ENCODE data around the gene HOXA11.

- TF ChIP-seq POLR2A (IDR thresholded peaks at IDR 0.05), result no peak
- no peak for TF ChIP-seq CTCF (IDR thresholded peaks at IDR 0.05)
These were observed 39.0 kb upstream of the HOXA11 start for GRCh38 chr7:27223941-27224575.

Data from vagina (tissue), 2 donors.